Measurements from ENCODE around the gene VPS13D. TPM values are rescaled to one million over a fixed set of nuclear protein-coding genes. Genes with fewer than 3 reads are reported as not detected.

Gene VPS13D
- total RNA-seq, 2 donors from 2014 or later = 48.1 to 65.2 TPM

DNA sequence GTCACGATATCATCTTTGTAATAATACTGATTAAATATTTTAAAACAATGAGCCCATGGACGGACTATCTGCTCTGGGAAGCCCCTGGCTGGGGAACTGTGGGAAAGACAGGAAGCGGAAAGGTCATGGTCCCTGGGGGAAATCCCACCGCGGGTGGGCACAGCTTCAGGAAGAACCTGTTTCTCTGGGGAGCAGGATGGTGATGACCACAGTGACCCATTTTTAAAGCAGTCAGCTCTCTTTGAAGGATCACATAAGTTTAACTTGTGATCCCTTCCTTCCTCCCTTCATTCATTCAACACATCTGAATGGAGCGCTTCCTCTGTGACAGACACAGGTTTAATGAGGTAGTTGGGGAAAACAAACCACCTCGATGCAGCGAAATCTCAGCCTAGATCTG is 315.2 kb downstream of the VPS13D start:
- DNase-seq (ENCODE audit: low spot score) = no peak
- Histone ChIP-seq H3K27ac (no peak overlapping the region), H3K36me3 (no peaks in the 10 kb centered on the region), H3K4me1 (peaks cover 0 to 66% of the 10 kb centered on the region in 2 donors), H3K9me3 (no peaks in the 10 kb centered on the region), H3K4me3 (no peak overlapping the region), H3K27me3 (no peaks in the 10 kb centered on the region)
- TF ChIP-seq, protein P1, sequence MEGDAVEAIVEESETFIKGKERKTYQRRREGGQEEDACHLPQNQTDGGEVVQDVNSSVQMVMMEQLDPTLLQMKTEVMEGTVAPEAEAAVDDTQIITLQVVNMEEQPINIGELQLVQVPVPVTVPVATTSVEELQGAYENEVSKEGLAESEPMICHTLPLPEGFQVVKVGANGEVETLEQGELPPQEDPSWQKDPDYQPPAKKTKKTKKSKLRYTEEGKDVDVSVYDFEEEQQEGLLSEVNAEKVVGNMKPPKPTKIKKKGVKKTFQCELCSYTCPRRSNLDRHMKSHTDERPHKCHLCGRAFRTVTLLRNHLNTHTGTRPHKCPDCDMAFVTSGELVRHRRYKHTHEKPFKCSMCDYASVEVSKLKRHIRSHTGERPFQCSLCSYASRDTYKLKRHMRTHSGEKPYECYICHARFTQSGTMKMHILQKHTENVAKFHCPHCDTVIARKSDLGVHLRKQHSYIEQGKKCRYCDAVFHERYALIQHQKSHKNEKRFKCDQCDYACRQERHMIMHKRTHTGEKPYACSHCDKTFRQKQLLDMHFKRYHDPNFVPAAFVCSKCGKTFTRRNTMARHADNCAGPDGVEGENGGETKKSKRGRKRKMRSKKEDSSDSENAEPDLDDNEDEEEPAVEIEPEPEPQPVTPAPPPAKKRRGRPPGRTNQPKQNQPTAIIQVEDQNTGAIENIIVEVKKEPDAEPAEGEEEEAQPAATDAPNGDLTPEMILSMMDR (IDR thresholded peaks at IDR 0.05) = no peak

DNA sequence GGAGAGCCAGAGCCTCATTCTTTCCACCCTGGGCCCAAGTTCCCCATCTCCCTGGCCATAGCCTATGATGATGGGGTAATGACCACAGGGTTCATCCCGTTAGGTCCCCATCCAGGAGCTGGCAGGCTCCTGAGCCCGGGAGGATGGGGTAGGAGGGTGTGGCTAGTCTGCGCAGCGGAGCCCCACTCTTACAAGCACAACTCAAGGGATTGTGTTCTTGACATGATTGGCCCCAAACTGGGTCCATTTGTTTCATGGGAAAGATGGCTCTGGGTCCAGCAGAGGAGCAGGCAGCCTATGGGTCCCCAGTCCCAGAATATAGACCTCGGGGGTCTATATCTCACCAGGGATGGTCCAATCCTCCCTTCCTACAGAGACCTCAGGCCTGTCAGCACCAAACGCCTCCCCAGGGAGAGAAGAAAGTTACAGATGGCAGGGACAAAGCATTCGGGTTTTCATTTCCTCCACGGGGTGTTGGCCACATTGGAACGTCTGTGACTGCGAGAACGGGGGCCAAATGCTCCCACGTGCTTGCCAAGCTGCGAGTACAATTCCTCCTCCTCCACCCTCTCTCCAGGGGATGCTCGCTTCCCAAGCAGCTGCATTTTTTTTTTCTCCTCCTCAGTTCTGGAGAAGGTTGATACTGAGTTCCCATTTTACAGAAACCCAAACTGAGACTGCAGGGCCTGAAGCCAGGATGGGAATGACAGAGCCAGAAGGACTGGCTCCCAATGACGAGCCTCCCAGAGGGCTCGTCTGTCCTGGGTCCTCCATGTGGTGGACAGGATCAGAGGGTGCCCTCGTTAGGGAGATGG is 317.1 kb downstream of the VPS13D start:
- Histone ChIP-seq H3K36me3 (no peaks in the 10 kb centered on the region), H3K4me3 (no peak overlapping the region), H3K27me3 (no peaks in the 10 kb centered on the region), H3K4me1 (peaks cover 0 to 51% of the 10 kb centered on the region in 2 donors), H3K27ac (peak overlapping the region; percentile 73 to 88), H3K9me3 (no peaks in the 10 kb centered on the region)
- peak; percentile 90 for DNase-seq (ENCODE audit: low spot score)
- TF ChIP-seq, protein P1 (IDR thresholded peaks at IDR 0.05) = no peak

DNA sequence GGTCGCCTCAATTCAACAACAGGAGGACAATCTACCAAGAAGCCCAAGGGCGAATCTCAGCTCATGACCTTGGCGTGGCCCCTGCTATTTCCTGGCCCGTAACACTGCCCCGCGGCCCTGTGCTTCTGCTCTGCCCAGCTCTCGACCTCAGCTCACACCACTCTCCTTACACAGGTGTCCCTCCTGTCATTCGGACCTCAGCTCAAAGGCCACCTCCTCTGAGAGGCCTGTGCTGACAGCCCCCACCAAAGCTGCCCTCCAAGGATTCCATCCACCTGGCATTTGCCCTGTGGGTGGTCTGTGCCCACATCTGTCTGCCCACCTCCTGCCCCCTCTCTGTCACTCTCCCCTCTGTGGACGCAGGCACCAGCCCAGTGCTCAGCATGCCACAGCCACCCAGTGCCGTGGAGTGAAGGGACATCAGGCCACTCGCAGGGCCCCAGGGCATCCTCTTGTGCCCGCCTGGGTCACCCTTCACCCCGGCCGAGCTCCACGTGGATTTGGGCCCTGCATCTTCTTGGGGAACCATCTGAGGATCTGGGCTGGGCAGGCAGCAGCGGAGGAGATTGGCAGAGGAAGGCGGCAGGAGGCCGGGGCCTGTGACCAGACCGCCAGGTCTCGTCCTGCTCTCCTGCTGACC is 317.9 kb downstream of the VPS13D start:
- H3K36me3 ChIP-seq = no peaks in the 10 kb centered on the region
- H3K4me3 ChIP-seq = no peak overlapping the region
- H3K27ac ChIP-seq = peak overlapping the region; percentile 73 to 88
- no peak for DNase-seq (ENCODE audit: low spot score)
- H3K4me1 ChIP-seq = peaks cover 0 to 51% of the 10 kb centered on the region in 2 donors
- H3K9me3 ChIP-seq = no peaks in the 10 kb centered on the region
- no peaks in the 10 kb centered on the region for H3K27me3 ChIP-seq
- TF ChIP-seq, protein P1 (IDR thresholded peaks at IDR 0.05) = no peak

DNA sequence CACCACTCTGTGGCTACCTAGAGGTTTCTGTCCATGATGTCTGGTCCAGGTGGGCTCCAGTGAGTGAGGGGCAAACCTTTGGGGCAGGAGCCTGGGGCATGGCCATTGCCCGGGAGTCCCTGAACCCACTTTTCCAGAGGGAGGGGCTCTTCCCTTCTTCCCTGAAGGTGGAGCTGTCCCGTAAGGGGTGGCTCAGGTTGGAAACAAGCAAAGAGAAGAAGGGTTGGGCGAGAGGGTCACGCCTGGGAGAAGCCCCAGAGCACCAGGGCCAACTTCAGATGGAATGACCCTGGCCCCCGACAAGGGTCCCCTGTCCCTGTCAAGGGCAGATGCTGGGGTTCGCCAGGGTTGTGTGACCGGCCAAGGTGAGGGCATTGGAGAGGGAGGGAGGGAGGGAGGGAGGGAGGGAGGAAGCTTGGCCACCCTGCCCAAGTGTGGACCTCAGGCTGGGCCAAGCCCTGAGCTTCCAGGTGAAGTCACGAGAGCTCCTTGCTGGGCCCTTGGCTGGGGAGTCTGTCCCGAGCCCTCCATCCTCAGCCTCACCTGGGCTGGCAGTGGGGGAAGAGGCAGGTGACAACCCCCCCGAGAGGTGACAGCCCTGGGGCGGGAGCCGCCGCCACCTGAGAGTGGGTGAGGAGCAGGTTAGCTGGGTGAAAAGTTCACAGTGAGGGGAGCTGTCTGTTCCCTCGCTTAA is 318.6 kb downstream of the VPS13D start:
- Histone ChIP-seq H3K4me1 (peaks cover 0 to 57% of the 10 kb centered on the region in 2 donors), H3K36me3 (no peaks in the 10 kb centered on the region), H3K27ac (peak overlapping the region; percentile 73 to 88), H3K9me3 (no peaks in the 10 kb centered on the region), H3K27me3 (no peaks in the 10 kb centered on the region), H3K4me3 (no peak overlapping the region)
- no peak for DNase-seq (ENCODE audit: low spot score)
- TF ChIP-seq, protein P1 (IDR thresholded peaks at IDR 0.05) = no peak

DNA sequence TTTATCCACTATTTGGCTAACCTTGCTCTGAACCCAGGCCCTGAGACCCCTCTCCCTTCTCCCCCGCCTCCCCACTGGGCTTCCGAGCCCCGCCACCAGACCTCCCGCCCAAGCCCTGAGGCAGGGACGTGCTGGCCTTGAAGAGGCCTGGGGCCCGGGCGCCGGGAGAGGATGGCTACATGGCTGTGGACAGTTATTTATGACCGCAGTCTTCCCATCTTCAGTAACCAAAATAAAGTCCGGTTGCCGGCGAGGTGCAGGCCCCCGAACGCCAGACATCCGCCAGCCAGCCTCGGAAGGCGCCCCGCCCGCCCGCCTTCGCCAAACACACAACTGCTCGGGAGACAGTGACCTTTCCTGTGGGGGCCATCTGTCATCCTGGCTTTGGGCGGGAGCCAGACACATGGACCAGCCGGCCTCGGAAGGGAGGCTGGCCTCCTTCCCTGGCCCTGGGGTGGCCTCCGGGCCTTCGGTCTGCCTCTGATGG is 319.2 kb downstream of the VPS13D start:
- Histone ChIP-seq H3K9me3 (no peaks in the 10 kb centered on the region), H3K27me3 (no peaks in the 10 kb centered on the region), H3K4me1 (peaks cover 0 to 61% of the 10 kb centered on the region in 2 donors), H3K4me3 (no peak overlapping the region), H3K27ac (peak overlapping the region; percentile 73 to 88), H3K36me3 (no peaks in the 10 kb centered on the region)
- TF ChIP-seq, protein P1 (IDR thresholded peaks at IDR 0.05) = no peak
- DNase-seq (ENCODE audit: low spot score) = peak; percentile 84

Measured in right atrium auricular region (tissue), 2 donors.